Ammon's horn (tissue), 1 donor: ENCODE measurements around the gene GRM5.

Experiments
- DNase-seq: peaks from one replicate; pipeline ENCODE4 v3.0.0-alpha.2; 2016; ENCODE audit warnings: low spot score

The GRM5 gene

DNA sequence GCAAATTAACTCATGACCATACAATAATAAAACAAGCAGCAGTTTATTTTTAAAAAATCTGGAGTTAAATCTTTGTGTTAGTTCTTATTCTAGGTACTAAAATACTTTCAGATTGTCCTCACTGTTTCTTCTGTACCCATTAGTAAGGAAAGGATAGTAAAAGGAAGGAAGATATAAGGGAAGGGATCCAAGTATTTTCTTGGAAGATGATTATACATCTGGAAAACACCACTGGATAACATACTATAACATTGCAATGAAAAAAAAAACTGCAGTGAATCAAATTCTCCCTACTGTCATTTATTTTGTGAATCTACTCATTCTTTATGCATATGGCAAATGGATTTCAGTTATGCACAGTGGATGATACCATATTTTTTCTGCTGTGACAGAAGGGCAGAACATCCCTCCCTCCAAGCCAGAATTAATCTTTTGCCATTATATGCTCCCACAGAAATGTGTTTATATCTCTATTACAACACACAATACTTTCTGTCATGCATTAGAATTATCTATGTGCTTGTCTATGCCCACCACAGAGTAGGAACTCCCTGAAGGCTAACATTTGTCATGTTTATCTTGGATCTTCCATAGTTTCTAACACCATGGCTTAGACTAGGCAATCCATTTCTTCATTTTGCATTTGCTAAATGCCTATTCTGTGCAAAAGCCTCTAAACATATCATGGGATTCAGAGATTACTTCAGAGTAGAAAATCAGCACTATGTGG, 446.0 kb downstream of the GRM5 start:
- DNase-seq, result no peak

GRCh38 chr11:88619071-88619425, 446.7 kb downstream of the GRM5 start:
- DNase-seq, result no peak

GRCh38 chr11:88618327-88619070, 447.3 kb downstream of the GRM5 start:
- no peak for DNase-seq

DNA sequence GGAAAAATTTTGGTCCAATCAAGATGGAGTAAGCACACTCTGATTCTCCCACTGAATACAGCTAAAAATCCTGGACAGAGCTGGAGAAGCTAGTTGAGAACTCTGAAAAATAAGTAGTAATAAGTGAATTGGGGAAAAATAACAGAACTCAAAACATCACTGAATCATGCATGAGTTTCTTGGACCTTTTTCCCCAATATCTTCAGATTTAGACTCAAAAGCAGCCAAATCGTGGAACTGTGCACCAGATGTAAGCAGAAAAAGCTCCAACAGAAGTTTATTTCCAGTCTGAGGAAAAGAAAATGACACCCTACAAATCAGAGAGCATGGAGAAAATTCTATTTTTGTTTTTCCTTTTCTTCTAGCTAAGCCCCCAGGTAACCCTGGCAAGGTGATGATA, 448.6 kb downstream of the GRM5 start:
- no peak for DNase-seq

GRCh38 chr11:88604260-88604659, 461.5 kb downstream of the GRM5 start:
- DNase-seq, result no peak

DNA sequence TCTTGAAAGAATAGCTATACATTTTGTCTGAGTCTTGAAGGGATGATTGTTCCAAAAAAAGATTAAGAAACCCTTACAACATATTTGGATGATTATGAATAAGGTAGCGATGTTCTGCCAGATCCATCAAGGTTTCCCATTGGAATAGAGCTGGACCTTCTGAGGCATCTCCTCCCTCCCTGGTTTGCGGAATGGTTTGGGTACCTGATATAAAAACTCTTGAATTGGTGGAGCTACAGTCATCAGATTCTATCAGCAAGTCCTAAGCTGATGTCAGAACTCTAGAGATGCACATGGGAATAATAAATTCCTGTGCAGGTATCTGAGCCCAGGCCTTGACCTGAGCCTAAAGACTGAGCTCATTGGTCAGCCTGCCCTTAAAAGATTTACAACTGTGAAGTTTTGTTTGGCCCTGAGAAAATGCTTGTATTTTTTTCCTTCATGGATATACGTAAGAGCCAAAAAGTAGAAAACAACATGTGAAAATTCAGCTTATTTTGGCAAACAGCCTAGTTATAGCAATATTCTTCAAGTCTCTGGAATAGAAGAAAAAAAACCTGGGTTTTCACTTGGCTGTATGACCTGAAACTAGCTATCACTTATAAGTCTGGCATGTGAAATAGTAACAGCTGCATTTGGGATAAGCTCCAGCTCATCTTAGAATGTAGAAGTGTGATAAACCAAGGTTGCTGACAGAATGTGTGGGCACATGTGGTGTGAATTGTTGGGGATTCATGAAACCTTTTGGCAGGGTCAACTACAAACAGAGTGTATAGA, 462.5 kb downstream of the GRM5 start:
- DNase-seq, result no peak

DNA sequence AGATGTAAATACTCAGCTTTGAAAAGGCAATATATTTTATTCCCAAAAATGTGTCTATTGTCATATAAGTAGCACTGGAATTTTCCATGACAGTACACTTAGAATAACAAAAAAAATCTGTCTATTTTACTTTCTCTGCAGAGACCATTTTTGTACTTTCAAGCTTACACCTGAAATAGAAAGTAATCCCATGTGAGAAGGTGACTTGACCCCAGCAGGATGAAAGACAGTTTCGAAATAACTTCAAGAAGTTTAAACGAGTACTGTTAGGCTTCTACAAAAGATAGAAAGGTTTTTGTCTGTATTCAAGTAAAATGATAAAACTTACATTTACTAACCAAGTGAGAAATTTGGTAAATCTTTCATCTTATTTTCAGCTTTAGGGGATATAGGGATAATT, 468.4 kb downstream of the GRM5 start:
- no peak for DNase-seq

DNA sequence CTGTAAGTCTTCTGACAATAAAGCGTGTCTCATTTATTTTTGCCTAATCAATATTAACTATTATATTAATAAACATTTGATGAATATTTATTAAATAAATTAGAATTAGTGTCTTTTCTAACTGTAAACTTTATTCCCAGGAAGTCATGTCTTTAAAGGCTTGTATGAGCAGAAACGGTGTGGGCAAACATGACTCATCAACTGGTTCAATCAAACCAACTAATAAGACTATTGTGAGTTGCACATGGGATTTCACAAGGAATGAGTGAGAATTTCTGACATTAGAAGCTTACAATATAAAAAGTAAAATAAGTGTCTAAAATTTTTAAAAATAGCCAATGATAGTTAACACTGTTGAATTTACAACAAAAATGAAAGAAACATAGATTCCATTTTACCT, 469.0 kb downstream of the GRM5 start:
- DNase-seq, result no peak

GRCh38 chr11:88594274-88594950, 471.4 kb downstream of the GRM5 start:
- no peak for DNase-seq

- DNase-seq, result no peak
These were observed 475.4 kb downstream of the GRM5 start for GRCh38 chr11:88590361-88590760.

DNA sequence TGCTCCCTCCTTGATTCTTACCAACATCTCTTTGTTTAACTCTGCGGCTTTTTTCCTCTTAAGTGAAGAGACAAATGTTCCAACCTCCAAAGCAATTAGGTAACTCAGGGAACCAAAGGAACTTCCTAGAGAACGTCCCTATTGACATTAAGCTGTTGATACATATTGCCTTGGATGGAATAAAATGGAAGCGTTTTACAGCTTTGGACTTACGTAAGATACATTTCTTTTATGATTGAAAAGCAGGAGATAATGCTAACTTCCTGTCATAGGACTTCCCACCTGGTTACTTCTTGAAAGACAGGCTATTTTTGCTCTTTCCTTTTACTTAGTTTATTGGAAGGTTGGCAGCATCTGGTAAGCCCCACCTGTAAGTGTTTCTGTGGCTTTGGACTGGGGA, 482.5 kb downstream of the GRM5 start:
- DNase-seq, result no peak

- no peak for DNase-seq
These were observed 486.3 kb downstream of the GRM5 start for GRCh38 chr11:88579466-88579865.

DNA sequence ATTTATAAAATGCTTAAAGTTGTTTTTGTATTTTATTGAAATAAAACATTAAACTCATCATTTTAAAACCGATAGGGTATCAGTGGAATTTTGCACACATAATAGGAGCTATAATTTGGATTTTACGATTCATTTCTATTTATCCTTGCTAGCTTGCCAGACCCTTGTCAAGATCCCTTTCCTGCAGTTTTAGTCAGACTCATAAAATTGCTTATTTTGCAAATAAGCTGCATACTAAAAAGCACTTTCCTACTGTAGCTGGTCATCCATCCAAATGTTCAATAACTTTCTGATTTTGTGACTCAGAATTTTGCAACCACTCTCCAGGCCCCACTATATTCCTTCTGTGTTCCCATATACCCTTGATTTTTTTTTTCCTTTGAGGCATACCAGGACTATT, 489.0 kb downstream of the GRM5 start:
- no peak for DNase-seq

GRCh38 chr11:88575916-88576315, 489.9 kb downstream of the GRM5 start:
- DNase-seq, result no peak

DNA sequence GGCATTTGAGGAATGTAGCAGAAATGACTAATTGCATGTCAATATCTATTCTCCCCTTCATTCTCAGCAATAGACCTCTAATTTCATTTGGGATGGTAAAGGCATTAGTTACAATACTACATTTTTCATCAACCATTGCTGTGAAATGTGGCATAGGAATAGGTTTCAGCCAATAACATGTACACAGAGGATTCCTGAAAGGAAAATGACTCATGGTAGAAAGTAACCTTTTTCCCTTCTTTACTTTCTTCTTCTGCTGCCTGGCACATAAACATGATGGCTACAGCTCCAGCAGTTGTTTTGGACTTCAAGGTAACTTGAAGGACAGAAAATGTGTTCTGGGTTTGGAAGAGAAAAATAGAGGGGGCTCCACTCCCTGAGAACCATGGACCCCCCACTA, 496.4 kb downstream of the GRM5 start:
- no peak for DNase-seq

- DNase-seq, result no peak
These were observed 510.0 kb downstream of the GRM5 start for GRCh38 chr11:88555829-88556202.

DNA sequence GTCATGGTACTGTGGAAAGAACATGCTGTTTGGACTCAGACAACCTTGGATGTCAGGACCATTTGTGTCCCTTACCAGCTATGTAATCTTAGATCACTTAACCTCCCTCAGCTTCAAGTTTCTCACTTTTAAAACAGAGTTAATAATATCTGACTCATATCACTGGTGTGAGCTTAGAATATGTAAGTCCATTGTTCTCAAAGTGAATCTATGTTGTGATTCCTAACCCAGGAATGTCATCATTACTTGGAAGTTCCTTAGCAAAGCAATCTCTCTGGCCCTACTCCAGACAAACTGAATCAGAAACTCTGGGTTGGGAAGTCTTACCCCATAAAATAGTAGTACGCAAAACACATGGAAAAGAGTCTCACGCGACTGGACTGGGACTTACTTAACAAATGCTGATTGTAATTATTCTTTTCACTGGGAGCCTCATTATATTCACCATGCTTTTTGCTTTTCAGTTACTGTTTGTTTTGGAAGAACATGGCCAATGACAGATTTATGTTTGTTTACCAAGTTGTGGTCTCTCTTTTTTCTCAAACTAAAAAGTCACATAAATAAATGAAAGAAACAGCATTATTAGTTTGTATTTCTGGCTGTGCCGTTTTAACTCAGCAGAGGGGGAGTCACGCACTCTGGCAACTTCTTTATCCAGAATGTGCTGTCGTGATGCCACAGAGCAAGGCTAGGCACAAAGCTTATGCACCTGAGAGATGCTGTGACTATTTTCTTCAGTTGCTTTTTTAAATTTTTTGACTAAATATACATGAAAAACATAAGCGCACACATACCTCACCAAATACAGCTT, 510.6 kb downstream of the GRM5 start:
- no peak for DNase-seq

- no peak for DNase-seq
These were observed 512.6 kb downstream of the GRM5 start for GRCh38 chr11:88553204-88553603.

DNA sequence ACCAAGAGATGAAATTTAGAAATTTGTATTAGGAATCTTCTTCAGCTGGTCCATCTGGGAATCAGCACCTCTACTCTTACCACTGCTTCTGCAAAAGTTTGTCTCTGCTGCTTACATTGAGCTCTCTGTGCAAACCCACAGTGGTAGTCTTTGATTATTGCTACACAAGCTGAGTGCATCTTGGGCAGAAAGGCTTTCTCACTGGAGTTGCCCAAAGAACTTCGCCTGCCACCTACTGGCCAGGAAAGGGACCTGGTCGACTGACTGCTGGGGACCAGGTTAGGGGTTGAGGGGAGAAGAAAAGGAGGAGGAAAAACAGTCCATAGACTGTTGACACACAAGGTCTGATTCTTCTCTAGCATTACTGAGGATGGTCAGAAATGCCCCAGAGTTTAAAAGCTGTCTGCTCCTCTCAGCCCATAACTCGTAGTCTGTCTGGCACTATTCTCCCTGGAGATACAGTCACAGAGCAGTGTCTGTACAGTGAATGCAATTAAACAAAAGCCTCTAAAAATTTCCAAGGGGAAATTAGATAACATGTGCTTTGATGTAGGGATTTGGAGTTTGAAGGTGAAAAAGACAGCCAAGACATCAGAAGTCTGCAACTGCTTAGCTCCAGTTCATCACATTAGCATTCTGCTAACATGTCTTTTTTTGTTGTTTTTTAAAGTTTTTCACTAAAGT, 513.3 kb downstream of the GRM5 start:
- peak; percentile 24 for DNase-seq

- no peak for DNase-seq
These were observed 521.0 kb downstream of the GRM5 start for GRCh38 chr11:88544656-88545280.
